ENCODE results near the gene CCDC9B.

DNA sequence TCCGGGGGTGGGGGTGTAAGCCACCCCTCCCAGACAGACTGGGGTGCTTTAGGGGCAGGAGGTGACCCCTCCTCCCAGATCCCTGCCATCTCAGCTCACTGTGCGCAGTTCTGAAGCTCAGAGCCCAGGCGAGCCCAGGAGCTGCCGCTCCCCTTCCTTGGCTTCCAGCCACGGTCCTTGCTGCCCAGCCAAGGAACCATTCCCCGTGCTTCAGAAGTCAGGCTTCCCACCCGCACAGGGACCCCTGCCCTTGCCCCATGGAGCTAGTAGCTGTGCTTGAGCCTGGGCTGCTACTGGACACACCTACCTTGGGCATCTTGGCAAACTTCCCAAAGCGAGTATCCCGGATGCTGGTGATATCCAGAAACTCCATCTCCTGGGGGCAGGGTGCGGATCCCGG, 37.8 kb downstream of the CCDC9B start:
- TF ChIP-seq SP1 (IDR thresholded peaks at IDR 0.05) (no peak), FOXA1 (IDR thresholded peaks at IDR 0.05) (no peak), TARDBP (IDR thresholded peaks at IDR 0.05) (no peak), FOXM1 (IDR thresholded peaks at IDR 0.05; ENCODE audit: borderline replicate concordance) (no peak)

Measured in HEK293T (cell line).